ENCODE data around the gene MRPL4.
A peak's percentile ranks its signal among the peaks of the same experiment; 100 is the strongest.

The MRPL4 gene

DNA sequence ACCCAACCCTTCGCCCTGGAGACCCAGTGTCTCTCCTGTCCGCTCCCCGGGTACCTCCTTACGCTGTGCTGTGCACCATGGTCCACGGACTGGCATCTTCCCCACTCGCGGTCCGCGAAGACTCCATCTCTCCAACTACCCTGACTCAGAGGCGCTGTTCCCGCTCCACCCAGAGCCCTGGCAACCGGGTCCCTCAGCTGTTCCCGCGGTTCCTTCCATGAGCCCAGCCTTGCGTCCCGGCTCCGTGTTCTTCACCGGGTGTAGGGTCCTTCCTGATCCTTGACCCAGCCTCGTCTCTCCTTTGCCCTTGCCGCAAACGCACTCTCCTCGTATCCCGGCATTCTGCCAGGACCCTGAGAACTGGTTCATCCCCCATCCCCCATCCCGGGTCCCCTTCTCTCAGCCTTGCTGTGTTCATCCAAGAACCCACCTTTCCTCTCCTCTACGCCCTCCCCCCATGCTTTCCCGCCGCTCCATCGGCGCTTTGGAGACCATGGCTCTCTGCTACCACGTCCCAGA, 38.4 kb downstream of the MRPL4 start:
- DNase-seq: no peak

DNA sequence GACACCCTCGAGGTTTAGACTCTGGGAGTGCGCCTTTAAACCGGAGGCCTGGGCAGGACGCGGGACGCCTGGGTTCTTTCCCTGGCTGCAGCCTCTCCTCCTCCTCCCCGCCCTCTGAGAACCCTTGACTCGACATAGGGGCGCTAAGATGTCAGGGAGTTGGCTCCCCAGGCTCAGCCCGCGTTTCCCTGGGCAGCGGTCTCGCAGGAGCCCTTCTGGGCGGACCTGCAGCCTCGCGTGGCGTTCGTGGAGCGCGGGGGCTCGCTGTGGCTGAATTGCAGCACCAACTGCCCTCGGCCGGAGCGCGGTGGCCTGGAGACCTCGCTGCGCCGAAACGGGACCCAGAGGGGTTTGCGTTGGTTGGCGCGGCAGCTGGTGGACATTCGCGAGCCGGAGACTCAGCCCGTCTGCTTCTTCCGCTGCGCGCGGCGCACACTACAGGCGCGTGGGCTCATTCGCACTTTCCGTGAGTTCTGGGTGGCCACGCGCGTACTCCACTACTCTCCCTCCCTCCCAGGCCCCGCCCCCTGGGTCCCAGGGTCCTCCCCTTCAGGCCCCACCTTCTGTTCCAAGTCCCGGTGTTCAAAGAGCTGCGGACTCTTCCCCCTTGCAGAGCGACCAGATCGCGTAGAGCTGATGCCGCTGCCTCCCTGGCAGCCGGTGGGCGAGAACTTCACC, 39.0 kb downstream of the MRPL4 start:
- DNase-seq: peak; percentile 67

DNA sequence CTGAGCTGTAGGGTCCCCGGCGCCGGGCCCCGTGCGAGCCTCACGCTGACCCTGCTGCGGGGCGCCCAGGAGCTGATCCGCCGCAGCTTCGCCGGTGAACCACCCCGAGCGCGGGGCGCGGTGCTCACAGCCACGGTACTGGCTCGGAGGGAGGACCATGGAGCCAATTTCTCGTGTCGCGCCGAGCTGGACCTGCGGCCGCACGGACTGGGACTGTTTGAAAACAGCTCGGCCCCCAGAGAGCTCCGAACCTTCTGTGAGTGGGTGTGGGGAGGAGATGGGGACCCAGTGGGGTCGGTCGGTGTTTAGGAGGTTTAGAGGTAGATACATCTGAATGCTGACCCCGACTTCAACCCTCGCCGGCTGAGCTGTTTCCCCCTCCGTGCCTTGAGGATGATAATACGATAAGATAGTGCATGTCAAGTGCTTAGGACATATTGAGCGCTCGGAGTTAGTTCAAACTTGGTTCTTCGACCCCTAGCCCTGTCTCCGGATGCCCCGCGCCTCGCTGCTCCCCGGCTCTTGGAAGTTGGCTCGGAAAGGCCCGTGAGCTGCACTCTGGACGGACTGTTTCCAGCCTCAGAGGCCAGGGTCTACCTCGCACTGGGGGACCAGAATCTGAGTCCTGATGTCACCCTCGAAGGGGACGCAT, 39.7 kb downstream of the MRPL4 start:
- no peak for DNase-seq

DNA sequence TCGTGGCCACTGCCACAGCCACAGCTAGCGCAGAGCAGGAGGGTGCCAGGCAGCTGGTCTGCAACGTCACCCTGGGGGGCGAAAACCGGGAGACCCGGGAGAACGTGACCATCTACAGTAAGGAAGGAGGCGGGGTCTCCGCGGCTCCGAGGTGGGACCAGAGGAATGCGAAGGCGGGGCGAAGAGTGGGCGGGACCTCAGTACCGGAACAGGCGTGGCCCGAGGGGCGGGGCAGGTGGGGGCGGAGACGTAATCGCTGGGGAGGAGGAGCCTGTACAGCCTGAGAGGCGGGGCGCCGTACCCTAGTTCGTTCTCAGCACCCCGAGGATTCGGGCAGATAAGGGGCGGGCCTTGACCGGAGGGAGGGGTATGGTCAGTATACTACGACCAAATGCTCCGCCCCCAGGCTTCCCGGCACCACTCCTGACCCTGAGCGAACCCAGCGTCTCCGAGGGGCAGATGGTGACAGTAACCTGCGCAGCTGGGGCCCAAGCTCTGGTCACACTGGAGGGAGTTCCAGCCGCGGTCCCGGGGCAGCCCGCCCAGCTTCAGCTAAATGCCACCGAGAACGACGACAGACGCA, 40.3 kb downstream of the MRPL4 start:
- DNase-seq: peak; percentile 77

DNA sequence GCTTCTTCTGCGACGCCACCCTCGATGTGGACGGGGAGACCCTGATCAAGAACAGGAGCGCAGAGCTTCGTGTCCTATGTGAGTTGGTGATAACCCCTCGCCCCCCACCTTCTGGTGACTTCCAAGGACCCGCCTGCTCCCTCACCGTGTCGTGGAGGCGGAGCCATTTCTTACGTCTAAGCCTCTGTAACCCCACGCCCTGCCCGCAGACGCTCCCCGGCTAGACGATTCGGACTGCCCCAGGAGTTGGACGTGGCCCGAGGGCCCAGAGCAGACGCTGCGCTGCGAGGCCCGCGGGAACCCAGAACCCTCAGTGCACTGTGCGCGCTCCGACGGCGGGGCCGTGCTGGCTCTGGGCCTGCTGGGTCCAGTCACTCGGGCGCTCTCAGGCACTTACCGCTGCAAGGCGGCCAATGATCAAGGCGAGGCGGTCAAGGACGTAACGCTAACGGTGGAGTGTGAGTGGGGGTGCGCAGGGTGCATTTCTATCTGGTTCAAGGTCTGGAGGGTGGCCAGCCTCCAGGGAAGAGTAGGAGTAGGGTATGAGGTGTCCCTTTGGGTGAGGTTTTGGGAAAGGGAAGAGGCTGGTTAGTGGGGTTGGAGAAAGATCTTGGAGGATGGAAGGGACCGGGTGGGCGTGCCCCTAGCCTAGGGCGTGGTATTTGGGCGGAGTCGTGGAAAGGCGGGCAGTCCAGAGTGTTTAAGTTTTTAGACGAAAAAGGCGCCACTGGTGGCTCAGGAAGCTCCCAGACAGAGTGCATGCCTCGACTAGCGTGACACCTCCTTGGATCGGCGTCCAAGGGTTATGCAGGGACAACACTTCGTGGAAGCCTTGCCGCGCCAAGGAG, 41.0 kb downstream of the MRPL4 start:
- DNase-seq: no peak

DNA sequence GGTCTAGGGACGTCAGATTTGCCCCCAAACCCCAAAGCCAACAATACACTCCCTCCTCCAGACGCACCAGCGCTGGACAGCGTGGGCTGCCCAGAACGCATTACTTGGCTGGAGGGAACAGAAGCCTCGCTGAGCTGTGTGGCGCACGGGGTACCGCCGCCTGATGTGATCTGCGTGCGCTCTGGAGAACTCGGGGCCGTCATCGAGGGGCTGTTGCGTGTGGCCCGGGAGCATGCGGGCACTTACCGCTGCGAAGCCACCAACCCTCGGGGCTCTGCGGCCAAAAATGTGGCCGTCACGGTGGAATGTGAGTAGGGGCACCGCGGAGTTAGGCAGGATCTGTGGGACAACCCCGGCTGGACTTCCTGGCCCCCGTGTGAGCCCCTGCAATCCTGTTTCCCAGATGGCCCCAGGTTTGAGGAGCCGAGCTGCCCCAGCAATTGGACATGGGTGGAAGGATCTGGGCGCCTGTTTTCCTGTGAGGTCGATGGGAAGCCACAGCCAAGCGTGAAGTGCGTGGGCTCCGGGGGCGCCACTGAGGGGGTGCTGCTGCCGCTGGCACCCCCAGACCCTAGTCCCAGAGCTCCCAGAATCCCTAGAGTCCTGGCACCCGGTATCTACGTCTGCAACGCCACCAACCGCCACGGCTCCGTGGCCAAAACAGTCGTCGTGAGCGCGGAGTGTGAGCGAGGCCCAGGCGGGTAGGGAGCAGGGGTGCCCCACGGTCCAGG, 41.8 kb downstream of the MRPL4 start:
- no peak for DNase-seq

DNA sequence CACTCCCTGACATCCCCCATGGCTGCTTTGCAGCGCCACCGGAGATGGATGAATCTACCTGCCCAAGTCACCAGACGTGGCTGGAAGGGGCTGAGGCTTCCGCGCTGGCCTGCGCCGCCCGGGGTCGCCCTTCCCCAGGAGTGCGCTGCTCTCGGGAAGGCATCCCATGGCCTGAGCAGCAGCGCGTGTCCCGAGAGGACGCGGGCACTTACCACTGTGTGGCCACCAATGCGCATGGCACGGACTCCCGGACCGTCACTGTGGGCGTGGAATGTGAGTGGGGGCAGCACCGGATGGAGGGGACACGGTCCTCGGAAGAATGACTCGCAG, 42.3 kb downstream of the MRPL4 start:
- no peak for DNase-seq

DNA sequence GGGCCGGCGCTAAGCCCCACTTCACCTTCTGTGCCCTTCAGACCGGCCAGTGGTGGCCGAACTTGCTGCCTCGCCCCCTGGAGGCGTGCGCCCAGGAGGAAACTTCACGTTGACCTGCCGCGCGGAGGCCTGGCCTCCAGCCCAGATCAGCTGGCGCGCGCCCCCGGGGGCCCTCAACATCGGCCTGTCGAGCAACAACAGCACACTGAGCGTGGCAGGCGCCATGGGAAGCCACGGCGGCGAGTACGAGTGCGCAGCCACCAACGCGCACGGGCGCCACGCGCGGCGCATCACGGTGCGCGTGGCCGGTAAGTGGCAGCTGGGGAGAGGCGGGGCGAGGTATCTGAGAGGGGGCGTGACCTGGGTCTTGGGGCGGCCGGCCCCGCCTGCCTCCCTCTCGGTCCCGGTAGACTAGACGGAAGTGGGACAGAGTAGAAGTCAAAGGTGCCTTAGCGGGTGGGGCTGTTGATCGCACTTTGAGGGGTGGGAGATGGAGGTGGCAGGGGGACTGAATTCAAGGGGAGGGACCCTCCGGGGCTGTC, 43.4 kb downstream of the MRPL4 start:
- DNase-seq: peak; percentile 85

DNA sequence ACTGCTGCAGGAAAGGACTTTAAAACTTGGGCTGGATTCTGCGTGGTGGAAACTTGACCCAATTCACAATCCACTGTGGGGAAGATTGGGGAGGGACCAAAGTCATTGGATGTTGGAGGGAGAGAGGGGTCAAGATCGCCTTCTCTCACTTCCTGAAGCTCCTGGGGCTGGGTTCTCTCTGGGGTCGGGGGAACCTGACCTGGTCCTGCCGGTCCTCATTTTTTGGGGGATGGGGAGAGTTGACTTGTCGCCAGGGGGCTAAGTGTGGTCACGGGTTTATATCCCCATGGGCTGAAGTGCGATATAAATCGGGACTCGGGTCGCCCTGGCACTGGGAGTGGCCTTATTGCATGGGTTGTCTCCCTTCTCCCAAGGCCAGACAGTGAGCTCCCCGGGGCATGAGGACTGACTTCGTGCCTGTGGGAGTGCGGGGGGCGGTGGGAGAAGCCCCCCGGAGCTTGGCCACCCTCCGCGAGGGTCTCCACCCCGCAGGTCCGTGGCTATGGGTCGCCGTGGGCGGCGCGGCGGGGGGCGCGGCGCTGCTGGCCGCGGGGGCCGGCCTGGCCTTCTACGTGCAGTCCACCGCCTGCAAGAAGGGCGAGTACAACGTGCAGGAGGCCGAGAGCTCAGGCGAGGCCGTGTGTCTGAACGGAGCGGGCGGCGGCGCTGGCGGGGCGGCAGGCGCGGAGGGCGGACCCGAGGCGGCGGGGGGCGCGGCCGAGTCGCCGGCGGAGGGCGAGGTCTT, 44.0 kb downstream of the MRPL4 start:
- no peak for DNase-seq

DNA sequence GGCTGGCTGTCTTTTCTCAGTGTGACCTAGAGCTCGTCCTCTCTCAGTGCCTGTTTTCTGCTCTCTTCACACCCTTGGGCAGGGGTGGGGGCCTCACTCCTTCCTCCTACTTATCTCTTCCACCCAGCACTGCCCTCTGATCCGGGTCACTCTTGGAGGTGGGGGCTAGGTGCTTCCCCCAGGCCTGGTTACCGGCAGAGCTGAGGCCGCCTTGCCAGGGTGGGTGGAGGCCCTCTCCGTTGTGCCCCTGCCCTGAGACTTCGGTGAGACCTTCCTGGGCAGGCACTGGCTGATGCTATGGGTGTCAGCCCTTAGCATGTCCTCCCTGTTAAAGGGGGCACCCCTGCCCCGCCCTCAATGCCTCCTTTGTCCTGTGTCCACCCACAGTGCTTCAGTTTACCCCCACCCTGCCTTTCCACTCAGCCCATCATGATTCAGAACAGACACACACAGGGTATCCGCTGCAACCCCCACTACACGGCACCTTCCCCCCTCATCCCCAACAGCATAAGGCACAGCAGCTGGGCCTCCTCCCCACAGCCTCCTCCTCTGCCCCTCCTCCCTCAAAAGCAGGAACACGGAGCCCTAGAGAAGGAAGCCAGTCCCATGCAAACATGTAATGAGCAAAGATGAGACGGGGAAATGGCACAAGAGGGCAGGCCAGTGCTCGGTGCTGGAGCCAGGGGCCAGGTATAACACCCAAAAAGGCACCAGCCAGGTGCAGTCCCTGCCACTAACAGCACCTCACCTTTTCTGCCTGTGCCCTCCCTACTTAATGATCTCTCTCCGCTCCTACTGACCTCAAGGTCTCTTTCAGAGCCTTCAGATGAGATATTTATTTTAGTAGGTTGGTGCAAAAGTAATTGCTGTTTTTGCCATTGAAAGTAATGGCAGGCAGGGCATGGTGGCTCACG, 47.8 kb downstream of the MRPL4 start:
- DNase-seq: no peak

DNA sequence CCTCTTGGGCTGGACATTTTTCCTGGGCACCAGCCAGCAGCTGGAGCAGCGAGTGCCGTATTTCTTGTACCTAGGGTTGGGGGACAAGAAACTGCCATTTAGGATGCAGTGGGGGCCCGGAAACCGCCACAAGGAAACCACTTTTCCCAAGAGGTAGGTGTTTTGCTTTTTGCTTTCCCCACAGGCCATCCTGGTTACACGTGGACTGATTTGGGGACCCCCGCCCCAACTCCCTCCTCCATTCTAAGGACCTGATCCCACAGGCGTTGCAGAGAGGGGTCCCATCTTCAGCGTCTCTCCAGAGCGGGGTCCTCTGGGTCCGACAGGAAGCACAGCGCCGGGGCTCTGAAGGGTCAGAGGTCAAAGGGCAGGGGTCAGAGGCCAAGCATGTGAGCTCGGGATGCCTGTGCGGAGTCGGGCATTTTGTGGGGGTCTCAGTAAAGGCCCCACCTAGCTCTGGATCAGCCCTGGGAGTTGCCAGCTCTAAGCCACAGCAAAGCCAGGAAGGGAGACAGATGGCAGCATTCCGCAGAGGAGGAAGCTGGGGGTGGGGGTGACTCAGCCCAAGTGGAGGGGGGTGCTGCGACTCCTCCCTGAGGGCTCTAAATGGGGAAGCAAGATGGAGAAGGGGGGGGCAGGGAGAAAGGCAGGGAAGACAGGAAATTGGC, 53.3 kb downstream of the MRPL4 start:
- no peak for DNase-seq

DNA sequence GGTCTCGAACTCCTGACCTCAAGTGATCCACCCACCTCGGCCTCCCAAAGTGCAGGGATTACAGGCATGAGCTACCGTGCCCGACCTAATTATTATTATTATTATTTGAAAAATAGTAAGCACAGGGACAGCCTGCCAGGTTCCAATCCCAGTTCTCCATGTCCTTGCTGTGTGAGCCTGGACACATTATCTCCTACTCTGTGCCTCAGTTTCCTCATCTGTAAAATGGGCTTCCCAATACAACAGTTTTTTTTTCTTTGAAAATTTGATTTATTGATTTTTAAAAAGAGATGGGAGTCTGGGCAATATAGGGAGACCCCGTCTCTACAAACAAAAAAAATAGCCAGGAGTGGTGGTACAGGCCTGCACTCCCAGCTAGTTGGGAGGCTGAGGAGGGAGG, 54.3 kb downstream of the MRPL4 start:
- no peak for DNase-seq

DNA sequence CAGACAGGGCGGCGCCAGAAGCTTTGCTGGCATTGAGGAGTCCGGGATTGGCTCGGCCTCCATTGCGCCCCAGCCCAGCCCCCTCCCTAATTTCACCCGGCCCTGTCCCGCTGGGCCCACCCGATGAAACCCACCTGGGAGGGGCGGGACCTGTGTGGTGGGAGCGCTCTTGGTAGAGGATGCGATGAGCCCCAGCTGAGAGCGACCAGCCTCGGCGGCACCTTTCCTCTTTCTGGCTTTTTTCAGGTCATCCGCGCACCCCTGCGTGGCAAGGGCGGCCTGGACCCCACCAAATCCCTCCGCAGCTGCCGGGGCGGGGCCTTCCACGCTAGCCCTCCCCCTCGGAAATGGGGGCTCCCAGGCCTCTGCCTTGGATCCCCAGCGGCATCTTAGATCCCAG, 57.4 kb downstream of the MRPL4 start, which contains the start of gene ZGLP1:
ZGLP1 (minus strand) TSS at position 393 of the 400 bp plus-strand sequence.
- no peak for DNase-seq
